HG02798 (cell line): ENCODE data around the gene ACYP2.
"Not testable (repeated sequence)": the region's sequence is repeated elsewhere in the genome, so short reads cannot be mapped to it uniquely, and the experiment has no call there.

Experiments
- ATAC-seq: cut with Tn5 transposase; IDR thresholded peaks from one replicate; pipeline ENCODE4 v1.9.1; 2021; ENCODE audit warnings: mild to moderate bottlenecking; ENCODE audit not compliant: unreplicated experiment, poor library complexity

Gene ACYP2

DNA sequence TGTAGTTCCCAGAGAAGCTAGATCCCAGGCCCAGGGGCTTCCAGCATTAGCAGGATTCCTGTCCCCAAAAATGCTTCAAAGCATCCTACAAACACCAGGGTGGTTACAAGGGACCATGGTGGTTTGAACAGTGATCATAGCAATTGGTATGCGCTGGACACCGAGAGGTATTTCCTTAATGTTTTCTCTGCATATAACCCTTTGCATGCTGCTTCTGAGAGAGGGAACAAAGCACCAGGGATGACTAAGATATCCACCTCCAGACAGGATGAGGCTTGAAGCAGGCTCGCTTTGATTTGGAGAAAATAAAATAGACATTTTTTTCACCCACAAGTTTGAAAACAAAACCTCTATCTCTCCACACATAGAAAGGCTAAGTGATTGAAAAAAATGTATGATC, 191.1 kb downstream of the ACYP2 start:
- ATAC-seq = no peak

DNA sequence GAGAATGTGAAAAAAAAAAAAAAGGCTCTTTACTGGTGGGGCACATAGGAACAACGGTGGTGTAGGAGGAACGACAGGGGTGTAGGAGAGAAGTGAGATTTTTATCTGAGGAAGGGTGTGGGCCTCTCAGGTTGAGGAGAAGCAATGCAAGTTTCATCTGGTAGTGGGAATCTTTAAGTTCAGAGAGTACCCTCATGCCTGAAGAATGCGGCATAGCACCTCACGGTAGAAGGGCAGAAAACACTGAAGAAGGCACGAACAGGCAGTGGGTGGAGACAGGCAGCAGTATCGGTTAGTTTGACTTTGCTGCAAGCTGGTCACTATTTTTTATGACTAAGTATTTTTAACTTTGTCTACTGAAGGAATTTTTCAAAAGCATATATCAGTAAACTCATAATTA, 192.8 kb downstream of the ACYP2 start:
- ATAC-seq = no peak

- ATAC-seq = no peak
Observed at GRCh38 chr2:54308782-54309181, 193.4 kb downstream of the ACYP2 start.

- ATAC-seq = no peak
Observed at GRCh38 chr2:54310311-54310710, 194.9 kb downstream of the ACYP2 start.

GRCh38 chr2:54310961-54311360, 195.5 kb downstream of the ACYP2 start:
- ATAC-seq = no peak

DNA sequence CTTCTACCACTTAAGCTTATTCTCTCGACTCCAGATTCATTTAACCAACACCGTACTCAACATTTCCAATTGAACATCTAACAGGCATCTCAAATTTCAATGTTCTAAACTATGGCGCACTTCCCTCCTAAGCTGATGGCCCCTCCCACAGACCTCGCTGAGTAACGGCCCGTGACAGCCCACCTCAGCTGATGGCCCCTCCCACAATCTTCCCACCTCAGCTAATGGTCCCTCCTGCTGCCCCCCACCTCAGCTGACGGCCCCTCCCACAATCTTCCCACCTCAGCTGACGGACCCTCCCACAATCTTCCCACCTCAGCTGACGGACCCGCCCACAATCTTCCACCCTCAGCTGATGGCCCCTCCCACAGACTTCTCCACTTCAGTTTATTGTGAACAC, 197.7 kb downstream of the ACYP2 start:
- ATAC-seq = no peak

DNA sequence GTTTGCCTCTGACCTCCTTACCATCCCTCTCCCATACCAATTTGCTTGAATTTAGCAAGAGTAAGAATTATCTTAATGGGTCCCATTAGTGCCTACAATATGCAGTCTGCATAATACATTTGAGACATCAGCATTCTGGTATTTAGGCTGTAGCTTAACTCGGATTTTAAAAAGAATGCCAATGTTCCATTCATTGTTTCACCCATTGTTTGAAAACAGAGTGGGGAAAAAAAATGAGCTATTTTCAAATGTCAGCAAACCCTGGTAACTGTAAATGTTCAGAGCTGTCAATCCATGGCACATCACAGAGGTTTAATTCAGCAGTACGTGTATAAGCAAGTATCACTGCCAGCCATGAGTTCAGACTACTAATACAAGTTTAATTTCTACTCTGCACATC, 202.6 kb downstream of the ACYP2 start:
- no peak for ATAC-seq

DNA sequence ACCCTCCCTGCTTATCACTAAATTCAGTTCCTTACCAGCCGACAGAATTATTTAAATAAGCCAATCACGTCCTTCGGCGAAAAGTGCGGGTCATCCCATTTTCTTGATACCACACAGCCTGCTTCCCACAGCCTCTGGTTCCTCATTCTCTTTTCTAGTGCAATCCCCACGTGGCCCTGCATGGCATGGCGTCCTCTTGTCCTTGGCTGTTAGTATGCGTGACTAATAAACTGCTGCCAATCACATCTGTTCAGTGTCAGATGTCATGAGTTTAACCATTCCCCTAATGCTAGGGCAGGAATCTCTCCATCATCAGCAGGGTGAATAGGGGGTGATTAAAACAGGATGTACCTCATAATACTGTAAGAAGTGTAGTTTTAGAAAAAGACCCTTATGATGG, 203.4 kb downstream of the ACYP2 start:
- no peak for ATAC-seq

DNA sequence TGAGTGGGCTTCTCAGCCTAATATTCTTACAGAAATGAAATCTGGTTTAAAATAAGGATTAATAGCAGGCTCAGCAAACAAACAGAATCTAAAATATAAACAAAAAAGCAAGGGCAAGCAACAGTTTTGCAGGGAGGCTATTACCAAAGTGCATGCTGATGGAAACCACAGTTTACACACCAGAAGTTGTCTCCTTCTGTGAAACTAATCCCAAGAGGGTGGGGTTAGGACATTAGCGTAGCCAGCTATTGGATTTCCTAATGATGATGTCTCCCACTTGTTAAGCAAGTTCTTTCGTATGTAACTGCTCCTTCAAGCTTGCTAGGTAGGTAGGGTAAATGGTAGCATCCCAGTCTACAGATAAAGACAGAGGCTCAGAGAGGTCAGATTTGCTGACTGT, 205.6 kb downstream of the ACYP2 start:
- ATAC-seq = no peak

DNA sequence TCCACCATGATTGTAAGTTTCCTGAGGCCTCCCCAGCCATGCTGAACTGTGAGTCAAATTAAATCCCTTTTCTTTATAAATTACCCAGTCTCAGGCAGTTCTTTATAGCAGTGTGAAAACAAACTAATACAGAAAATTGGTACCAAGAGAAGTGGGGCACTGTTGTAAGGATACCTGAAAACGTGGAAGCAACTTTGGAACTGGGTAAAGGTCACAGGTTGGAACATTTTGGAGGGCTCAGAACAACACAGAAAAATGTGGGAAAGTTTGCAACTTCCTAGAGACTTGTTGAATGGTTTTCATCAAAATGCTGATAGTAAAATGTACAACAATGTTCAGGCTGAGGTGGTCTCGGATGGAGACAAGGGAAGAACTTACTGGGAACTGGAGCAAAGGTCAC, 209.1 kb downstream of the ACYP2 start:
- ATAC-seq = not testable (repeated sequence)

DNA sequence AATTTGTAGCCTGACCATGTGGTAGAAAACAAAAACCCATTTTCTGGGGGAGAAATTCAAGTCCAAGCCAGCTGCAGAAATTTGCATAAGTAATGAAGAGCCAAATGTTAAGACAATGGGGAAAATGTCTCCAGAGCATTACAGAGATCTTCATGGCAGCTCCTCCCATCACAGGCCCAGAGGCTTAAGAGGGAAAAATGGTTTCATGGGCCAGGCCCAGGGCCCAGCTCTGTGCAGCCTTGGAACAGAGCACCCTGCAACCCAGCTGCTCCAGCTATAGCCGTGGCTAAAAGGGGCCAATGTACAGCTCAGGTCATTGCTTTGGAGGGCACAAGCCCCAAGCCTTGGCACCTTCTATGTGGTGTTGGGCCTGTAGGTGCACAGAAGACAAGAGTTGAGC, 209.7 kb downstream of the ACYP2 start:
- ATAC-seq = no peak

- ATAC-seq = no peak
Observed at GRCh38 chr2:54329482-54330161, 214.2 kb downstream of the ACYP2 start.

- ATAC-seq = peak; percentile 98
Observed at GRCh38 chr2:54330162-54330925, 214.9 kb downstream of the ACYP2 start.

DNA sequence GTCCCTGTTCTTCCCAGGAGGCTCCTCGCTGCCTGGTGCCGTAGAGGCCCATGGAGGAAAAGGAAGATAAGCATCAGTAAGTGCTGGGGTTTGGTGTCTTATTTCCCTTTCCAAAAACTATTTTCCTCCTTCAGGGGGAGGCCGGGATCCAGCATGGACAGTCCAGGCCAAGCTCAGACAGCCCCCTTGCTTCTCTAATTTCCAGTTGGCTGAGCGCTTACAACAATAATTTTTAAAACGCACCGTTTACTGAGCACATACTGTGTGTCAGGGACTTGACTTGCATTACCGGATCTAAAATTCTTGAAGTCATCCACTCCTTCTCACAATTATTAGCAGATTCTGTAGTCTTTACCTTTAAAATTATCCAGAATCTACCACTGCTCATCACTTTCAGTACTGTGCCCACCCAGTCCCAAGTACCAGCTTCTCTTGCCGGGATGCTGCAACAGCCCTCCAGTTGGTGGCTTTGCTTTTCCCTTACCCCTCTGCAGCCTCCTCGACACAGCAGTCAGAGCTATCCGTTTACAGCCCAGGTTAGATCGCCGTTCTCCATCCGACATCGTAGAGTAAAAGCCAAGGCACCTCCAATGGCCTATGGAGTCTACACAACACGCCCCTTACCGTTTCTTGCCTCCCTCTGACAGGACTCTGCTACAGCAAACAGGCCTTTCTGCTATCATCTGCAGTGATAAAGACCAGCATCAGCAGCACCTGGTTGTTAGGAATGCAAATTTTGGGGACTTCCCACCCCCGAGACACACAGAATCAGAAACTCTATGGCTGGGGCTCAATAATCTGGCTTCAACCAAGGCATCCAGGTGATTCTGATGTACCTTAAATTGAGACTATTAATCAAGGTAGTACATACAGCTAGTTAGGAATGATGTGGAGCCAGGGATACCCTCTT, 215.8 kb downstream of the ACYP2 start:
- peak; percentile 46 for ATAC-seq

DNA sequence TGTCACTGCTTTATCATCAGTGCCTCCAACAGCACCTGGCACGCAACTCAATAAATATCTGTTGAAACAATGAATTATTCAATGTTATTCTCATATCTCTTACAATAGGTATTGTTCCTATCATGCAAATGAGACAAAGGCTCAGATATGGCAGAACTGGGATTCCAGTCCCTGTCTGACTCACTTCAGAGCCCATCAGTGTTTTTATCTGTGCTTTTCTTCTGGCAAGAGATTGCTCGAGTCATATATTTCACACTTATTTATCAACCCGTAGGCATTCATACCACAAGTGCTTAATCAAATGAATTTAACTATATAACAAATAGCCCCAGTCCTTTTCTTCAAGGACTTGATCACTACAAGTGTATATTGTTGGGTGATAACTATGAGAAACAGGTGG, 217.0 kb downstream of the ACYP2 start:
- ATAC-seq = no peak

- ATAC-seq = no peak
Observed at GRCh38 chr2:54336136-54336976, 220.9 kb downstream of the ACYP2 start.

DNA sequence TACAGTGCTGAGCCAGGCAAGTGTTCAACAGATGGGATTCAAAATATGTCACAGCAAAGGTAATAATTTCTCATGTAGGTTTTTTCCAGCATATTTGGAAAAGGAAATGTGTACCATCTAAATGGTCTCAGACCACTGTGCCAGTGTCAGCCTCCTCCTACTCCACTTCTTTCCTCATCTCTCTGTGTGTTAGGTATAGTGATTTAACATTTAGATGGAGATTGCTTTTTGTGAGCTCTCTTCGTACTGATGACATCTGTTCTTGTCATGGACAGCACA, 221.5 kb downstream of the ACYP2 start:
- no peak for ATAC-seq

DNA sequence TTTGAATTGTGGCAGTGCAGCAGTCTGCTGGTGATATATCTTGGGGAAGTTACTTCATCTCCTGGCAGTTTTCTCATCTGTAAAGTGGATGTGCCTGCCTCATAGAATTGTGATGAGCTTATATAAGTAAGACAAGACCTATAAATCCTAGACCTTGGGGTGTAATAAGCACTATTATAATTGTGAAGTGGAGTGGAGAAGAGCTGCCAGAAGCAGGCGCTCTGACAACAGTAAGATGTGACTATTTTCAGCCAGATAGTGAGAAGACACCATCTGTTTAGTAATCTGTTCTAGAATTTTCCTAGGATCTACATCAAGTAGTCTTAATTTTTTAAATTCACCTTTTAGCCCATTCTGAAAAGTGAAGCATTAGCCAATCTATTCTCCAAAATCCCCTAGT, 226.2 kb downstream of the ACYP2 start:
- ATAC-seq = no peak

DNA sequence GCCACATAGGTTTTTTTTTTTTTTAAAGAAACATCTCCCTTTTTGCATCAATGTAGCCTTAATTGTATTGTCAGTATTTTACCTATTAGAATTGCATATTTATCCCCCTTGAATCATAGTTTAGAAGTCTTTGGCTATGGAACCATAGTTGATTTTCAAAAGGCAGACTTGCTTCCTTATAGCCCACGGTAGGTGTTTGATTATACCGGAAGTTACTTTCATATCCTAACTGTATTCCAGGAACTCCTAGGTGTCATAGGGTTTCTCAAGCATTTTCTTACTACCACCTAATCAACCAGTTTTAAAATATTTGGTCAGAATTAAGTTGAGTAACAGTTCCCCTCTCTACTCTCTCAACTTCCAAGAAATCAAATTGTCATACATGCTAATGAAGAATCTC, 227.2 kb downstream of the ACYP2 start:
- no peak for ATAC-seq

- no peak for ATAC-seq
Observed at GRCh38 chr2:54347622-54348021, 232.2 kb downstream of the ACYP2 start.
